Stimulated activated CD4-positive, alpha-beta T cell treated with anti-CD3 and anti-CD28 coated beads, Interleukin-15, amount 100 ng/mL, for 1 hour (primary cell): Measurements from ENCODE around the gene FAHD2A.
"Not testable (repeated sequence)": the region's sequence is repeated elsewhere in the genome, so short reads cannot be mapped to it uniquely, and the experiment has no call there.

Experiments used
- DNase-seq, 2 donors: peaks; one replicate each; pipeline ENCODE4 v3.0.0-alpha.2; 2020; ENCODE audit warnings: low read depth in 1 of 2, low spot score in 1 of 2

Gene FAHD2A

DNA sequence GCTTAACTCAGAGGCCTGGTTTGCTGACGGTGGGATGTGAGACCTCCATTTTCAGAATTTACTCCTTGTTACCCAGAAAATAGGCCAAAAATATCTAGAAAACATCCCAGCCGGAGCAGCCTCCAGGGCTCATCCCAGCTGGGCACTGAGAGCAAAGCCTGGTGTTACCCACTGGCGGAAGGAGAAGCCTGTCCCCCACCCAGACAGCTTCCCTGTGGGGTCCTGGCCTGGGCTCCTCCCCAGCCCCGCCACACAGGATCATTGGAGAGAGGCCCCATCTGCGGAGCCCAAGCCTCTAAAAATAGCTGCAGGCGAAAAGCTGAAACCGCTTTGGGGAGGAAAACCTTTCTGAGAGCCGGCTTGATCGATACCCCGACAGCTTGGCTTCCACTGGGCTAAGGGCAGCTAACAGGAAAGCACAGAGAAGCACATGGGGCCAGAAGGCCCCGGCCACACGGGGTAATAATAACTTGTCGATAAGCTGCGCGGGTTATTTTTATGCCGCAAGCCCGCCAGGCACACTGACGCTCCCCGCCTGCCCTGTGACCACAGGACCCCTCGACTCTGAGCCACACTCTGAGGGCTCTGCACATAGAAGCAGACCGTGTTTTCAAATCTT is 26.9 kb upstream of the FAHD2A start:
- no peak for DNase-seq

DNA sequence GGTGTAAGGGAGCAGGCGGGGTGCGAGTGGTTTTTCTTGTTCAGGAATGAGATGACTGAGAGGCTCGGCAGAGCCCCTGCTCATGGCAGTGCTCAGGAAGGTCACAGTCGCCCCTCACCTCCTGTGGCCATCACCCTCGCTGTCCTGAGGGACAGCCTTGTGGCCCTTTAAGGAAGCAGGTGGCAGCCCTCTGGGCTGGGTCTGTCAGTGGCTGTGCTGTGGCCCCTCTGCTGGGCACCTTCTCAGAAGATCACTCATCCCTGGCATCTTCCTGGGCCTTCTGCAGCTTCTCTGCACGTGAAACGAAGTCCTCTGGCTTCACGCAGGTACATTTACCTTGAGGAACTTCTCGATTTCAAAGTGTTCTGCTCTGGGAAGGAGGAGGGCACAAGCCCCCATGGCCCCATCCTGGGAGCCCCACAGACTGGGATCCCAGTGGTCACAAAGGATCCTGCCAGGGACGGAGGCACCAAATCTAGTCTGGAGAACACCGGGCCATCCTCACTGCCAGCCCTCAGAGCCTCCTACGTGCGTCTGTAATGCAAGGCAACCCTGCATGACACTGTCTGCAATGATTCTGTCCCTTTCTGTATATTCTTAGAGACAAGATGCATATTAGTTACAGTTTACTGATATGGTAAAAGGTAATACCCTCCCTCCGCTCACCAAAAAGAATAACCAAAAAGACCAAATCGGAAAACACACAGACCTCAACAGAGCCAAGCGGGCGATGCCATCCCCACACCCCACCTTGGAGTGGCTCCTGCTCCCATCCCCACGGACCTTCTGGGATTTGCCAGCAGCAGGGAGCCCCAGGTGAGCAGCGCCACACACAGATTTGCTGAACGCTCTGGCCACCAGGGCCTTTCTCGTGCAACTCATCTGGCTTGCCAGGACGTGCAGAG is 25.9 kb upstream of the FAHD2A start:
- no peak for DNase-seq

DNA sequence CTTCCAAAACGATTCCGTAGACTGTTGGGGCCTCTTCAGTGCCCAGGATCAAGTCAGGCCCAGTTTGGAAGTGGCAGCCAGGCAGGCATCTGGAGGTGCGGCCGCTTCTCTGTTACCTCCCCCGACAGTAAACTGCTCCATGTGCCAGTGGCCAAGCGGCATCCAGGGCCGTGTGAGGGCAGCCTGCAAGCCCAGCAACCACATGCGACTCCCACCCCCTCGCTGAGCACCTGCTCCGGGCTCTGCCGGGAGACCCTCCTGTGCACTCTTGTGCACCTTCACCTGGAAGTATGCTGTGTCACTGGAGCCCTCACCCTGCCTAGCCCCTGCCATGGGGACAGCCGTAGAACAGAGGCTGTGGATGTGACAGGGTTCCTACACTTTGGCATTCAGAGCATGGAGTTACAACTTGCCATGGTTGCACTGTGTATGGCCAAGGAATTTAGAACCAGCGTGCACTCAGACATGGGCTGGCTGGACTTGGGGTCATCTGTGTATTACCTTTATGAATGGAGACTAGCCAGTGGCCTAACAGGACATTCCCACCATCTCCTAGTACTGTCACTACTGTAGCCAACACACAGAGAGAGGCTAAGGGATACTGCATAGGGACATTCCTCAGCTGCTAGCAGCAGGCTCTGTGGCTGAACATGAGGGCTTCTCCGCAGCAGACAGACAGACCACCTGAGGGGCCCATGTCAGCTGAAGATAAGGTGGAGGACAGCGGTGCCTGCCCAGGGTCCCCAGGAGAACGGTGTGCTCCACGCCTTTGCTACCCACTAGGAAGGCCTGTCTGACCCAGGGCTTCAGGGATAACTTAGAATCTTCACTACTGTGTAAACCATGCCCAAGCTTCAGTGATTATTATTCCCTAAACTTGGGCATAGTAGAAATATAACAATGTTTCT is 25.0 kb upstream of the FAHD2A start:
- no peak for DNase-seq

DNA sequence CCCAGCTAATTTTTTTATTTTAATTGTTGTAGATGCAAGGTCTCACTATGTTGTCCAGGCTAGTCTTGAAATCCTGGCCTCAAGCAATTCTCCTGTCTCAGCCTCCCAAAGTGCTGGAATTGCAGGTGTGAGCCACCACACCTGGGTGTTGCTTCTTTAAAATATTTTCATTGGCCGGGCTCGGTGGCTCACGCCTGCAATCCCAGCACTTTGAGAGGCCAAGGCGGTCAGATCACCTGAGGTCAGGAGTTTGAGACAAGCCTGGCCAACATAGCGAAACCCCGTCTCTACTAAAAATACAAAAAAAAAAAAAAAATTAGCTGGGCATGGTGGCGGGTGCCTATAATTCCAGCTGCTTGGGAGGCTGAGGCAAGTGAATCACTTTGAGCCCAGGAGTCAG is 24.2 kb upstream of the FAHD2A start:
- not testable (repeated sequence) for DNase-seq

DNA sequence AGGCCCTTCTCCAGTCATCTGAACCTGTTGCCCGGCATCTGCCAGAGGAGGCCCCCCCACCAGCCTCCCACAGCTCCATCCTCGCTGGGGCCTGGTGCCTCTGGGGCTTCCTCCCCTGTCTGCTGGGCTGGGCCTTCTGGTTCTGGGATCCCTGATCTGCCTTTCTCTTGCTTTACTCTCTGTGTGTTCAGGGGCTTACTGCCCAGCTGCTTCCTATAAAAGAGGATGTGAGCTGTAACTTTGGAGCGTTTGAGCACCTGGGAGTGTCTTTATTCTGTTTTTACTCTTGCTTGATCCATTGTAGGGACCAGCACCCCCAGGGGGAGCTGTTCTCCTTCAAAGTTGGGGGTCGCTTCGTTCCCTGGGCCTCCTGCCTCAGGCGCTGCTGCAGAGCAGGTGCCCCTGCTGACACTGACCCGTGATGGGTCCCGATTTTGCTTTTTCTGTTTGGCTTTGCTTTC is 23.1 kb upstream of the FAHD2A start:
- no peak for DNase-seq

DNA sequence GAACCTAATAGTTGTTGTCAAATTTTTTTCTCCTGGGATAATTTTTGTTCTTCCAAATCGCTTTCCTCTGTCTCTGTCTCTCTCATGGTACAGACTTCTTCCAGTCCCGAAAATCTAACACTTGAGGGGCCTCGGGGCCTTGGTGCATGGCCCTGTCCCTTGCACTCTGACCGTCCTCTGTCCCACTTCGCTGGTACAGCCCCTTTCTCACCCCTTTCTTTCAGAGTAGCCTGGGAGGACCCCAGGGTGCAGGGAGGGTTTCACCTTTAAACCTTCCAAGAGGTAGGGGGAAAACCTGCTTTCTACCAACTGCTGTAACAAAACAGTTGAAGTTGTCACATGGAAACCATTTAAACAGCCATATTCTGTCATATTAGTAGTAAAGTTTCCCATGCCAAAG is 22.2 kb upstream of the FAHD2A start:
- no peak for DNase-seq

DNA sequence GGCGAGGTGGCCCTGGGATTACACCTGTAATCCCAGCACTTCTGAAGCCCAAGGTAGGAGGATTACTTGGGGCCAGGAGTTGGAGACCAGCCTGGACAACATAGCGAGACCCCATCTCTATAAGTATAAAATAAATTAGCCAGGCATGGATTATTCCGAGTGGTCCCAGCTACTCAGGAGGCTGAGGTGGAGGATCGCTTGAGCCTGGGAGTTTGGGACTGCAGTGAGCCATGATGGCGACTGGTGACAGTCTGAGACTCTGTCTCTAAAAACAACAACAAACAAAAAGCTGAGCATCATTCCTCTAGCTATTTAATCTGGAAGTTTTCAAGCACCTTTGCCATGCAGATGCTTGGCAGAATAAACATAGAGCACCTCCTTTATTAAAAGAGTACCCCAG is 21.8 kb upstream of the FAHD2A start:
- DNase-seq: no peak

DNA sequence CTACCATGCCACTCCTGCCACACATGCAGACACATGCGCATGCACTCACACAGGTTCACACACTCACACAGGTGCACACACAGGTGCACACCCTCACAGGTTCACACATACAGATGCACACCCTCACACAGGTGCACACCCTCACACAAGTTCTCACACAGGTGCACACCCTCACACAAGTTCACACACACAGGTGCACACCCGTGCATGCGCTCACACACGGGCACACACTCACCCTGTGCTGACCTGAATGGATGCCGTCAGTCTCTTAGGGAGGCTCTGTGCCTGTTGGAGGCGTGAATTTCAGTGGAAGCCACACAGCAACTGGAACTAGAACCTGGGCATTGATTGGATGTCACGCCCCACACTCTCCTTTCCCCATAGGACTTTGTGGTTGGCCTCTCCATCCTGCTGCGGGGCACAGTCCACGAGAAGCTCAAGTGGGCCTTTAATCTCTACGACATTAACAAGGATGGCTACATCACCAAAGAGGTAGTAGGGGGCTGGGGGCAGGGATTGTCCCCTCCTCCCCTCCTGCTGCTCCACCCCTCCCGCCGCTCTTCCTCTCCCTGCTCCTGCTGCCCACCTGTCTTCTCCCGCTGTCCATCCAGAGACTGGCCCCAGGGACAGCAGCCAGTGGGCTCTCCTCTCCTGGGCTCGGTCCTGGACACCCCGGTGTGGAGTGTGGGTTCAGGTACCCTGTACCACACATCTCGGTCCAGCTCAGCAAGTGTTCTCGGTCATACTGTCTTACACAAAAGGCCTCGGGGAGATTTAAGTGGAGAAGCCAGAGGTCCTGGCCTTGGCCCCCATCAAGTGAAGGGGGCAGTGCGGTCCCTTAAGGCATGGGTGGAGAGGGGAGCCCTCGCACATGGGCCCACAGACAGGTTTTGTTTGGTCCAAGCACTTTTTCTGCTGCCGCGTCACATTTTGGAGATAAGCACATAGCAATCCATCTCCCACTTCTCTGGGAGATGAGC is 21.0 kb upstream of the FAHD2A start:
- no peak for DNase-seq

DNA sequence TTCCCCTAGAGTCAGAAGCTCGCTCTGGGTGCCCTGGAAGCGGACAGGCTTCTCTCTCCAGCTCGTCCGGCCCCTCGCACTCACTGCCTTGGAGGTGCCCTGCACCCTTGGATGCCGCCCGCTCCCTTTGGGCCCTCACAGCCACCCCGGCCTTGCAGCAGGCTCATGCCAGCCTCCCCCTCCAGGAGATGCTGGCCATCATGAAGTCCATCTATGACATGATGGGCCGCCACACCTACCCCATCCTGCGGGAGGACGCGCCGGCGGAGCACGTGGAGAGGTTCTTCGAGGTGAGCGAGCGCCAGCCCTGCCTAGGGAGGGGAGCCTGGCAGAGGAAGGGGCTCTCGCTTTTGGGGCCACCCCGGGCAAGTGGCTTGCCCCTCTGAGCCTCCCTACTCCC is 20.3 kb upstream of the FAHD2A start:
- no peak for DNase-seq

DNA sequence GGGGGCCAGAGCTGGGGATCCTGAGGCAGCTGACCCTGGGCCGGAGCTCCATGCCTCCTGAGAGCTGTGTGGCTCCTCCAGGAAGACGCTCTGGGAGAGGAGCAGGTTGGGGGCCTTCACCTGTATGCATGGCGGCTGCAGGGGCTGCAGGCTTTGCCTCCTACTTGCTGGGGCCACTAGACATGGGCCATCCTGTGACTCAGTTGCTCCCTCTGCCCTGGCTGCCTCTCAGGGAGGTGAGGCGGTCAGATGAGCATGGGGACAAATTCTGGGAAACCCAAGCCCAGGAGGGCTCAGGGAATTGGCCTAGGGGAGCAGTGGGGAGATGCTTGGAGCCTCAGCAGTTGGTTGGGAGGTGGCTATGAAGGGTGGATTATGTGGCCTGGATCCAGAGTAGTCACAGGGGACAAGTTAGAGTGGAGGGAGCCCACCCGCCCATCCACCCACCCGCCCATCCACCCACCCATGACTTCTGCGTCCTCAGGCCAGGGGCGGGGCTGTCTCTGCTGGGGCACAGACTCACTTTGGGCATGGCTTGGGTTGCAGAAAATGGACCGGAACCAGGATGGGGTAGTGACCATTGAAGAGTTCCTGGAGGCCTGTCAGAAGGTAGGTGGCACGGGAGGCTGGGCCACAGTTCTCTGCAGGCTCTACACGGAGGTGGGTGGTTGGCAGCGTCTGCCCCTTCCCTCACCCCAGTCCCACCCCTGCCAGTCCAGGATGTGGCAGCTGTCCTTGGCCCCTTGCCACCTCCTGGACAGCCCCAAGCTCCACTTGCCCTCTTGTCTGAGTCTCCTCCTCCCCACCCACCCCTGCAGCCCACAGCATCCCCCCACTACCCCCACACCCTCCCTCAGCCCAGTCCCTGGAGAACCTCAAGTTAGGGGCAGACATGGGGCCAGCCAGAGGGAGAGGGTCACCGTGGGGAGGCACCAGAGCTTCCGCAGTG is 19.5 kb upstream of the FAHD2A start:
- DNase-seq: no peak

DNA sequence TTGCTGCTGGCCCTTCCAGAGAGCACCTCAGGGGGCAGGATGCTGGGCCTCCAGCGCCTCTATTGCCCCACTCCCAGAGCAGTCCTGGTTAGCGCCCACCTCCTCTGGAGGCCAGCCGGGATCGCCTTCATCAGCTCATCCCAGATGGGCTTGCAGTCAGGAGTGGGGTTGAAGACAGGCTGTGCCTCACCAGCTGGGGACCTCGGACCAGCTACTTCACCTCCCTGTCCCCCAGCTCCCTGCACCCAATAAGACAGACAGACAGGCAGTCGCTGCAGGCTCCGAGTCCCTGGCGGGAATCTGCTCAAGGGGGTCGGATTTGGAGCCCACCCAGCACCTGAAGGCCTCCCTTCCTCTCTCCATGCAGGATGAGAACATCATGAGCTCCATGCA is 18.9 kb upstream of the FAHD2A start:
- DNase-seq: no peak

DNA sequence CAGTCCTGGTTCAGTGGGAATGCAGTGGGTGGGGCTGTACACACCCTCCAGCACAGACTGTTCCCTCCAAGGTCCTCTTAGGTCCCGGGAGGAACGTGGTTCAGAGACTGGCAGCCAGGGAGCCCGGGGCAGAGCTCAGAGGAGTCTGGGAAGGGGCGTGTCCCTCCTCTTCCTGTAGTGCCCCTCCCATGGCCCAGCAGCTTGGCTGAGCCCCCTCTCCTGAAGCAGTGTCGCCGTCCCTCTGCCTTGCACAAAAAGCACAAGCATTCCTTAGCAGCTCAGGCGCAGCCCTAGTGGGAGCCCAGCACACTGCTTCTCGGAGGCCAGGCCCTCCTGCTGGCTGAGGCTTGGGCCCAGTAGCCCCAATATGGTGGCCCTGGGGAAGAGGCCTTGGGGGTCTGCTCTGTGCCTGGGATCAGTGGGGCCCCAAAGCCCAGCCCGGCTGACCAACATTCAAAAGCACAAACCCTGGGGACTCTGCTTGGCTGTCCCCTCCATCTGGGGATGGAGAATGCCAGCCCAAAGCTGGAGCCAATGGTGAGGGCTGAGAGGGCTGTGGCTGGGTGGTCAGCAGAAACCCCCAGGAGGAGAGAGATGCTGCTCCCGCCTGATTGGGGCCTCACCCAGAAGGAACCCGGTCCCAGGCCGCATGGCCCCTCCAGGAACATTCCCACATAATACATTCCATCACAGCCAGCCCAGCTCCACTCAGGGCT is 17.5 kb upstream of the FAHD2A start:
- DNase-seq: no peak

DNA sequence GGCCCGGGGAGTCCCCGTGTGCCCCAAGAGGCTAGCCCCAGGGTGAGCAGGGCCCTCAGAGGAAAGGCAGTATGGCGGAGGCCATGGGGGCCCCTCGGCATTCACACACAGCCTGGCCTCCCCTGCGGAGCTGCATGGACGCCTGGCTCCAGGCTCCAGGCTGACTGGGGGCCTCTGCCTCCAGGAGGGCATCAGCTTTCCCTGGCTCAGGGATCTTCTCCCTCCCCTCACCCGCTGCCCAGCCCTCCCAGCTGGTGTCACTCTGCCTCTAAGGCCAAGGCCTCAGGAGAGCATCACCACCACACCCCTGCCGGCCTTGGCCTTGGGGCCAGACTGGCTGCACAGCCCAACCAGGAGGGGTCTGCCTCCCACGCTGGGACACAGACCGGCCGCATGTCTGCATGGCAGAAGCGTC is 16.9 kb upstream of the FAHD2A start:
- no peak for DNase-seq

DNA sequence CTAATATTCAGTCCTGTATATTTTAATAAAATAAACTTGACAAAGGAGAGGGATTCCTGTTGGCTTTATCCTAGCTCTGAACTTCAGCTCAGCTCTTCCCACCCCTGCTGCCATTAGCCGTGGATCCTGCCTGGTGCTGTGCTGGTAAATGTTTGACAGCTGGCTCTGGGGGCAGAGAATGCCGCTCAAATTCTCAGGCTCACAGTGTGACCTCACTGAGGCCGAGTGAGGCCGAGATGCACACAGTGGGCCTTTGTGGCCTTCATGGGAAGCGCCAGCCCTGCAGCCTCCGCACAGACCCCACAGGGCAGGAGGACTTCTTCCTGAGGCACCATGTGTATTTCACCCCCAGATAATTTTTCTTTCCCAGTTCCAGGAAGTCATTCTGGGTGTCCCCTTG is 16.5 kb upstream of the FAHD2A start:
- DNase-seq: no peak

DNA sequence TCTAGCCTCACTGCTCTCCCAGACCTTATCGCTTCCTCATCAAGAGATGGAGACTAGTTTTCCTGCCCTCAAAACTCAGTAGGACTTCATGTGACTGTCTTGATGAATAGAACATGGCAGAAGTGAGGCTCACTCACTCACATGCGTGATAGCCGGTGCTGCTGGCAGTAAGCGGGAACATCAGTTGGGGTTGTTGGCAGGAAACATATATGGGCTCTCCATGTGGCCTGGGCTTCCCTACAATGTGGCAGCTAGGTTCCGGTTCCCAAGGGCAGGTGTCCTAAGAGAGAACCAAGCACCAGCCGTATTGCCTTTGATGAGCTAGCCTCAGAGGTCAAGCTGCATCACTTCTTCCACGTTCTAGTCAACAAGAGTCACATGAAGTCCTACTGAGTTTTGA is 15.2 kb upstream of the FAHD2A start:
- no peak for DNase-seq

DNA sequence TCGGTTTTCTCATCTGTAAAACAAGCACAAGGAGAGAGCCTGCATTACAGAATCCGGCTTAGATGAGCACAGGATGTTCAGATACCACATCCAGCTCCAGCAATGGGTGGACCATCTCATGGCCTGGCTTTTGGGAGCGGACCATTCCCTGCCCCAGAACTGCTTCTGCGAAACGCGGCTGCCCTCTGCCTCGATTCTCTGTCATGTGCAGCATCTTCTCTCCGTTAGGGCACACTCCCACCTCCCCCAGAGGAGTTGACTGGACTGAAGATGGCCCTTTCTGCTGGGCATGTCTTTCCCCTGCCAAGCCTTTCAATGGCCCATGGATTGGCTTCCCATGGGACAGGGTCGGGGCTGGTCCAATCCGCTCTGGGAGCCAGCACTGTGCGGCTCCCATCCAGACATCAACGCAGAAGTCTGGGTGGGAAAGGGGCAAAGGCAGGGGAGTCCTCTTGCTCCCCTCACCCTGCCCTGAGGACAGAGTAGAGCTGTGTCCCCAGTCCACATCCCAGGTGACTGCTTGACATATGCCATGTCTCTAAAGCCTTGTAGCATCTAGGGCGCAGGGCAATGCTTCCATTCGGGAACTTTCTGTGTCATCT is 14.3 kb upstream of the FAHD2A start:
- no peak for DNase-seq

DNA sequence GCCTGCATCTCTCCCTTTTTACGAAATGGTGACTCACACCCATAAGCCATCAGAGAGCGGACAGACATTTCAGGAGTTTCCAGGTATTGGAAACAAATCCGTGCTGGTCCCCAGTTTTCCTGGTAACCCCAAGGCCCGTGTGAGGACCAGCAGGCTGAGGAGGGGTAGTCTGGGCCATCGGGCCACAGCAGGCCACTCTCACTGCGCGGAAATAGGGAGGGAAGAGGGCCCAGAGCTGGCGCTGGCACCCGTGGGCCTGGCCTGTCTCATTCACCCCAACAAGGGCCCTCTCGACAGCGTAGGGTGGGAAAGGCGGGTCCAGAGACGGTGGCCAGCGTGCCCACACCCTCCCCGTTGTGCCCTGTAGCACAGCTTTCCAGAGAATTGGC is 13.7 kb upstream of the FAHD2A start:
- no peak for DNase-seq
